A673 (cell line): ENCODE measurements around the gene ZNF324B. TPM values are rescaled to one million over a fixed set of nuclear protein-coding genes. Genes with fewer than 3 reads are reported as not detected.
A peak's percentile ranks its signal among the peaks of the same experiment; 100 is the strongest.

Experiments
- BruUV-seq: library from RNA; stranded (reverse); fragments of 400-500 nt; replicated peaks from 2 replicates; lab custom pipeline; 2021; lab: Mats Ljungman, UMichigan
- CTCF ChIA-PET: fragments of 300-600 bp; sonication (Branson Sonifier 250); formaldehyde crosslinking; loops from one replicate; lab custom pipeline; 2022; ENCODE audit warnings: antibody characterized with exemption; lab: Charles Lee
- POLR2A ChIA-PET: fragments of 300-600 bp; sonication (Branson Sonifier 250); formaldehyde crosslinking; loops from one replicate; lab custom pipeline; 2022; ENCODE audit warnings: antibody characterized with exemption; ENCODE audit not compliant: low non-redundant PET; lab: Charles Lee
- DNase-seq: peaks from one replicate; pipeline ENCODE4 v3.0.0-alpha.2; 2015; ENCODE audit warnings: low spot score
- H3K27ac ChIP-seq: fragments of 200-600 bp; sonication (generic); 2 replicates; pipeline ENCODE4 v1.5.1; 2016; ENCODE audit warnings: mixed run types, low read depth, mild to moderate bottlenecking, mixed read lengths, antibody characterized with exemption, low read length; ENCODE audit not compliant: poor library complexity, severe bottlenecking
- H3K27me3 ChIP-seq: fragments of 200-600 bp; sonication (generic); replicated peaks from 2 replicates; pipeline ENCODE4 v1.6.1; 2017; ENCODE audit warnings: mixed run types, low read depth, mild to moderate bottlenecking, mixed read lengths, antibody characterized with exemption, low read length; ENCODE audit not compliant: insufficient read depth, poor library complexity
- H3K36me3 ChIP-seq: fragments of 200-600 bp; sonication (generic); 2 replicates; pipeline ENCODE4 v1.6.1; 2016; ENCODE audit warnings: mixed run types, mild to moderate bottlenecking, mixed read lengths, antibody characterized with exemption, low read length; ENCODE audit not compliant: insufficient read depth, poor library complexity, severe bottlenecking
- H3K4me1 ChIP-seq: fragments of 200-600 bp; sonication (generic); 2 replicates; pipeline ENCODE4 v1.6.1; 2017; ENCODE audit warnings: mixed run types, mild to moderate bottlenecking, mixed read lengths, antibody characterized with exemption, low read length; ENCODE audit not compliant: insufficient read depth, poor library complexity, severe bottlenecking
- H3K4me3 ChIP-seq: fragments of 200-600 bp; sonication (generic); 2 replicates; pipeline ENCODE4 v1.5.1; 2016; ENCODE audit warnings: low read depth, mixed run types, mild to moderate bottlenecking, mixed read lengths, low read length; ENCODE audit not compliant: poor library complexity, severe bottlenecking
- H3K9me3 ChIP-seq: fragments of 200-600 bp; sonication (generic); 2 replicates; pipeline ENCODE4 v1.6.1; 2016; ENCODE audit warnings: mixed run types, low read depth, mild to moderate bottlenecking, mixed read lengths, antibody characterized with exemption, low read length; ENCODE audit not compliant: poor library complexity, severe bottlenecking
- CTCF ChIP-seq: fragments of 300-800, 200-600 bp; sonication (generic); conservative IDR thresholded peaks from 2 replicates; pipeline ENCODE4 v1.5.1; 2017; ENCODE audit warnings: low read depth, mild to moderate bottlenecking, antibody characterized with exemption, low read length, moderate library complexity, mixed read lengths
- EZH2 ChIP-seq: fragments of 200-600 bp; sonication (generic); IDR thresholded peaks from 2 replicates; pipeline ENCODE4 v1.6.1; 2017; ENCODE audit warnings: borderline replicate concordance, low read depth, mild to moderate bottlenecking, mixed read lengths, antibody characterized with exemption, low read length; ENCODE audit not compliant: poor library complexity, severe bottlenecking
- intact Hi-C: fragments of 100-400 bp; cut with micrococcal nuclease; formaldehyde crosslinking; loops from one replicate; pipeline ENCODE4 v1.10.0; 2022; ENCODE audit not compliant: unreplicated experiment
- total RNA-seq: library from RNA; stranded (reverse); gene quantifications from 2 replicates; pipeline ENCODE4 v1.2.3, GENCODE V29; 2021

Gene ZNF324B
- total RNA-seq, 1 experiment from 2014 or later: 6.8 TPM

DNA sequence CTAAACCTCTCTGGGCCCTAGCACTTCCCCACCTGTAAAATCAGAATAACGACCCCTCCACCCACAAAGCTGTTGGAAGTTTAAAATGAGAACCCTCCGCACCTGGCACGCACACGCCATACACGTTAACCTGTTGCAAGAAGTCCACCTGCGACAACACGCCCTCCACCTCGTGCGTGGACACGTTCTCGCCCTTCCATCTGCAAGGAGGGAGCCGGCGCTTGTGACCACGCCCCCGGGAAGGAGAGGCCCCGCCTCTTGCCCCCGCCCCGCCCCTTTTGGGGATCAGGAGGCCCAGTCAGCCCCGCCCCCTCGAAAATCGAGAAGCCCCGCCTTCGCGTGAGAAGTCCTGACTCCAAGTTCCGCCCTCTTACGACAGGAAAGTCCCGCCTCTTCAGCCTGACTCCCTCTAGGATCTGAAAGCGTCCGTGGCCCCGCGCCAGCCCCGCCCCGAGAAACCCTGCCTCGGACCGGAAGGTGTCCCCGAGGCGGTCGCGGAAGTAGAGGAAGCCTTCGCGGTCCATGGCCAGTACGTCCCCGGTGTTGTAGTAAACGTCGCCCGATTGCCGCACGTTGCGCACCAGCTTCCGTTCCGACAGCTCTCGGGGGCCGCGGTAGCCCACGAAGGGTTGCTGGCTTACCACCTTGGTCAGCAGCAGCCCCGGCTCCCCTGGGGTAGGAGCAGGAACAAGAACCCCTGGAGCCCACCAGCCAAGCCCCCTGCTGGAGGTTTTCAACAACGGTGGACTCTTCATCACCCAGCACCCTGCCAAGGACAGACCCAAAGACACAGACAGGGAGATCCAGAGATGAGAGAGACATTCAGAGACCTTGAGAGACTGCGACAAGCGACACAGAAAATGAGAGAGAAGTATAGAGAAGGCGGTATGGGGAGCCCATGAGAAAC lies 47.9 kb downstream of the ZNF324B start:
- peak overlapping the region; percentile 89 for H3K27ac ChIP-seq
- peak; percentile 100 for DNase-seq
- no TSS peak for BruUV-seq
- H3K27me3 ChIP-seq: no peaks in the 10 kb centered on the region
- no peaks in the 10 kb centered on the region for H3K9me3 ChIP-seq
- TF ChIP-seq CTCF: peak; percentile 43; the same call in 1 of the 2 replicates
- TF ChIP-seq EZH2: no peak
- intact Hi-C loops: no loop called here
- H3K4me1 ChIP-seq: peaks cover 5% of the 10 kb centered on the region
- ChIA-PET CTCF (interaction anchor here (1.6 kb wide), 1 partner anchor 15 kb away, joined by 6 read pairs; no protein-coding TSS in a partner anchor), POLR2A (no interaction called here)
- H3K36me3 ChIP-seq: no peaks in the 10 kb centered on the region
- H3K4me3 ChIP-seq: peak overlapping the region; percentile 71

DNA sequence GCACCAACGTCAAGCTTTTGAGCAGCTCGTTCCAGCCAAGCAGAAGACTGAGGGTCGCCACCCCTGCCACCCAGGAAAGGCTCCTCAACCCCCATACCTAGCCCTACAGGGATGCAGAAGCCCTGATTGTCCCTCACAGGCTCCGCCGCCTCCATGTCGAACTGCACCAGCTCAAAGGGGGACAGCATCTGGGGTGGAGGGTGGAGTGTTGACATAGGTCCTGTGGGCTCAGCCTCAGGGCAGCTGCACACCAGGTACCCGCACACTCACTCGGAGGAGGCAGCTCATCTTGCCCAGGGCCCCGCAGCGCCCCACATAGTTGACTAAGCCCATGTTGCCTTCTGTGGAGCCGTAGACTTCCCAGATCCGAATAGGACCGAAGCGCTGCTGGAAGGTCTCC lies 48.8 kb downstream of the ZNF324B start:
- peak overlapping the region; percentile 71 for H3K4me3 ChIP-seq
- POLR2A ChIA-PET: no interaction called here
- no peak for TF ChIP-seq EZH2
- TF ChIP-seq CTCF: no peak

More for the DNA sequence above, 48.8 kb downstream of the ZNF324B start:
- BruUV-seq: no TSS peak
- CTCF ChIA-PET: interaction anchor here (1.6 kb wide), 1 partner anchor 14 kb away, joined by 6 read pairs; no protein-coding TSS in a partner anchor
- Histone ChIP-seq H3K36me3 (no peaks in the 10 kb centered on the region), H3K4me1 (peaks cover 5% of the 10 kb centered on the region), H3K27me3 (no peaks in the 10 kb centered on the region), H3K9me3 (no peaks in the 10 kb centered on the region), H3K27ac (no peak overlapping the region)
- intact Hi-C loops: no loop called here
- no peak for DNase-seq

Other genes with a start within 250 kb of the ZNF324B start
- gene ZNF544, start 222.7 kb upstream of the ZNF324B start, total RNA-seq: 44.8 and 50.5 TPM in 2 replicates
- gene ZNF8, start 172.7 kb upstream of the ZNF324B start, total RNA-seq: 11.9 and 12.5 TPM in 2 replicates
- 57.8 and 77.1 TPM in 2 replicates for gene ERVK3-1, start 146.2 kb upstream of the ZNF324B start, total RNA-seq
- gene ZSCAN22, start 124.6 kb upstream of the ZNF324B start, total RNA-seq: 3.2 and 4.2 TPM in 2 replicates
- 15.2 and 18.2 TPM in 2 replicates for gene A1BG, start 98.1 kb upstream of the ZNF324B start, total RNA-seq
- gene ZNF497, start 88.9 kb upstream of the ZNF324B start, total RNA-seq: 2.6 and 3.4 TPM in 2 replicates
- gene ZNF837, start 70.6 kb upstream of the ZNF324B start, total RNA-seq: 1.3 and 1.8 TPM in 2 replicates
- gene RPS5, start 64.4 kb upstream of the ZNF324B start, total RNA-seq: 1,249 and 1,257 TPM in 2 replicates
- 0.60 and 0.74 TPM in 2 replicates for gene RNF225, start 56.0 kb upstream of the ZNF324B start, total RNA-seq
- gene ZNF584, start 43.0 kb upstream of the ZNF324B start, total RNA-seq: 20.9 and 21.6 TPM in 2 replicates
- 9.1 and 9.2 TPM in 2 replicates for gene ZNF132, start 11.5 kb upstream of the ZNF324B start, total RNA-seq
- 11.0 and 12.7 TPM in 2 replicates for gene ZNF324, start 15.5 kb downstream of the ZNF324B start, total RNA-seq
- 7.7 and 11.8 TPM in 2 replicates for gene ZNF446, start 24.7 kb downstream of the ZNF324B start, total RNA-seq
- gene SLC27A5, start 60.4 kb downstream of the ZNF324B start, total RNA-seq: 24.1 and 24.9 TPM in 2 replicates
- gene ZBTB45, start 68.2 kb downstream of the ZNF324B start, total RNA-seq: 24.3 and 25.0 TPM in 2 replicates
- 985 and 1,038 TPM in 2 replicates for gene TRIM28, start 92.4 kb downstream of the ZNF324B start, total RNA-seq
- 57.6 and 69.8 TPM in 2 replicates for gene CHMP2A, start 103.5 kb downstream of the ZNF324B start, total RNA-seq
- gene UBE2M, start 107.0 kb downstream of the ZNF324B start, total RNA-seq: 182 and 185 TPM in 2 replicates
- 18.2 and 20.3 TPM in 2 replicates for gene MZF1, start 121.7 kb downstream of the ZNF324B start, total RNA-seq